ENCODE data around the gene BRI3. TPM values are rescaled to one million over a fixed set of nuclear protein-coding genes. Genes with fewer than 3 reads are reported as not detected.

The BRI3 gene
- total RNA-seq, 1 experiment from 2014 or later: 344 TPM

DNA sequence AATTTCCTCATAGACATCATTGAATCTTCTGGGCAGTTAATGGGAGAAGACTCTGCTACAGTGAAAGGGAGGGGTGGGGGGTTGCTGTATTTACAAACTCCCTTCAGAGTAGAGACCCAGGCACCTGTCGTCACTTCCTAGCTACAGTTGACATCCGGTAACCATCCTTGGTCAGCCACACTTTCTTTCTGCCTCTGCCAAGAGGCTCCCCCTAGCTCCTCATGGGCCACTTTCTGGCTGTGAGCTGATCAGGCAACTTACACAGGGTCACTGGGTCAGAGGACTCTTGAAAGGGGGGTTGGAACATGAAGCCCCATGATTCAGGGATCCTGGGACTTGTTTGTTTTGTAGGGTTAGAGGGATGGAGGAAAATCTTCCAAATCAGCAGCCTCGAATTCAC is 30.7 kb upstream of the BRI3 start:
- intact Hi-C loops (cut with micrococcal nuclease; ENCODE audit: unreplicated experiment): no loop called here
- ATAC-seq: no peak
- DNase-seq (ENCODE audit: low read depth, low spot score): no peak
- H3K27me3 ChIP-seq (ENCODE audit: control insufficient read depth, insufficient read depth, low read length): no peaks in the 10 kb centered on the region
- H3K4me1 ChIP-seq (ENCODE audit: control insufficient read depth, insufficient read depth, low read length): peaks cover 9% of the 10 kb centered on the region
- POLR2A ChIA-PET: interaction anchor here (0.6 kb wide), 1 partner anchor 1863 kb away, joined by 5 read pairs; no protein-coding TSS in a partner anchor
- no peak for TF ChIP-seq REST (IDR thresholded peaks at IDR 0.05; ENCODE audit: insufficient read depth in 1 of 2, low read depth in 2 of 2, low read length in 1 of 2)
- no peak for TF ChIP-seq POLR2AphosphoS5 (IDR thresholded peaks at IDR 0.05; ENCODE audit: low read depth, low read length)
- no peak for TF ChIP-seq CTCF (IDR thresholded peaks at IDR 0.05)
- no peak for TF ChIP-seq SIN3A (IDR thresholded peaks at IDR 0.05; ENCODE audit: borderline replicate concordance, insufficient read depth, low read depth, low read length)
- TF ChIP-seq TCF7L2 (IDR thresholded peaks at IDR 0.05; ENCODE audit: low read depth, low read length): no peak
- peak overlapping the region in 1 of 2 experiments; percentile 76; a peak in 2 of 4 replicates for H3K4me3 ChIP-seq (ENCODE audit: low read depth in 2 of 2, low read length in 2 of 2)
- H3K9me3 ChIP-seq (ENCODE audit: control insufficient read depth, insufficient read depth, low read depth, low read length): no peaks in the 10 kb centered on the region
- H3K27ac ChIP-seq (ENCODE audit: low read length): no peak overlapping the region
- in situ Hi-C loops (cut with HindIII; ENCODE audit: low pct_unique_long_range_greater_than_20kb, low sequenced_read_pairs): no loop called here
- CTCF ChIA-PET: interaction anchor here (0.6 kb wide), 1 partner anchor 180 kb away, joined by 3 read pairs; no protein-coding TSS in a partner anchor
- H3K36me3 ChIP-seq (ENCODE audit: control insufficient read depth, insufficient read depth, low read length): no peaks in the 10 kb centered on the region; the same call in 1 of the 2 replicates
- TSS peak; percentile 89 for BruUV-seq (replicated peaks)

- CTCF ChIA-PET: no interaction called here
- no peak for DNase-seq (ENCODE audit: low read depth, low spot score)
- no peaks in the 10 kb centered on the region for H3K9me3 ChIP-seq (ENCODE audit: control insufficient read depth, insufficient read depth, low read depth, low read length)
- no peaks in the 10 kb centered on the region for H3K27me3 ChIP-seq (ENCODE audit: control insufficient read depth, insufficient read depth, low read length)
- H3K4me3 ChIP-seq (ENCODE audit: low read depth in 2 of 2, low read length in 2 of 2): peak overlapping the region; percentile 76 to 93
- TF ChIP-seq SIN3A (IDR thresholded peaks at IDR 0.05; ENCODE audit: borderline replicate concordance, insufficient read depth, low read depth, low read length) (no peak), POLR2AphosphoS5 (IDR thresholded peaks at IDR 0.05; ENCODE audit: low read depth, low read length) (no peak), TCF7L2 (IDR thresholded peaks at IDR 0.05; ENCODE audit: low read depth, low read length) (no peak), CTCF (IDR thresholded peaks at IDR 0.05) (no peak), REST (IDR thresholded peaks at IDR 0.05; ENCODE audit: insufficient read depth in 1 of 2, low read depth in 2 of 2, low read length in 1 of 2) (no peak)
- peaks cover 9% of the 10 kb centered on the region for H3K4me1 ChIP-seq (ENCODE audit: control insufficient read depth, insufficient read depth, low read length)
- POLR2A ChIA-PET: no interaction called here
- in situ Hi-C loops (cut with HindIII; ENCODE audit: low pct_unique_long_range_greater_than_20kb, low sequenced_read_pairs) (no loop called here), intact Hi-C loops (cut with micrococcal nuclease; ENCODE audit: unreplicated experiment) (no loop called here)
- no peaks in the 10 kb centered on the region; the same call in 1 of the 2 replicates for H3K36me3 ChIP-seq (ENCODE audit: control insufficient read depth, insufficient read depth, low read length)
- no peak for ATAC-seq
- H3K27ac ChIP-seq (ENCODE audit: low read length): no peak overlapping the region; the same call in 1 of the 2 replicates
- no TSS peak for BruUV-seq (replicated peaks)
Measured at GRCh38 chr7:98251231-98251600, 30.3 kb upstream of the BRI3 start.
